ENCODE measurements around the gene MXD3. TPM values are rescaled to one million over a fixed set of nuclear protein-coding genes. Genes with fewer than 3 reads are reported as not detected.

MXD3 gene
- total and polyA plus RNA-seq, 2 experiments from 2014 or later, result 9.9 to 11.6 TPM

DNA sequence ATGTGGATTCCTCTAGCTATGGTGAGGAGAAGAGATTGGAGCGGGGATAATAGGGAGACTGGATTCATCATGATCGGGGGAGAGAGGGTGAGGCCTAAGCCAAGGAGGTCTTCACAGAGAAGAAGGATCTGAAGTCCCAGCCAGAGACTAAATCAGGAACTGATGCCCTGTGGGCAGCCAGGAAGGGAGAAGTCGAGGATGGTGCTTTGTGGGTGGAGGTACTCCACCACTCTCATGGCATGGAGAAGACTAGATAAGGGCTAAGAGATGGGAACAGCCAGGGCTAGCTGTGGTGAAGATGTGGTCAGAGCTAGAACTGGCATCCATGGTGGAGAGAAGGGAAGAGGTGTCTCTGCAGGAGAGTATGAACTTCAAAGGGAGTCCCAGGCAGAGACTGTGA is 43.0 kb upstream of the MXD3 start:
- DNase-seq (ENCODE audit: low spot score), result no peak
- Histone ChIP-seq H3K4me1 (ENCODE audit: insufficient read depth) (peaks cover 6% of the 10 kb centered on the region), H3K27me3 (ENCODE audit: insufficient read depth) (no peaks in the 10 kb centered on the region; the same call in 1 of the 2 replicates), H3K4me2 (no peak overlapping the region), H3F3A (replicated peaks; ENCODE audit: low read depth) (0 out of 2 replicates have a peak, but pooled peaks cover 6% of the 10 kb centered on the region), H4K20me1 (replicated peaks; ENCODE audit: insufficient read depth) (no peaks in the 10 kb centered on the region; the same call in 1 of the 2 replicates), H3K79me2 (replicated peaks; ENCODE audit: insufficient read depth) (peaks cover 17% of the 10 kb centered on the region), H3K4me3 (no peak overlapping the region), H3K36me3 (ENCODE audit: insufficient read depth) (peaks cover 3% of the 10 kb centered on the region; the same call in 1 of the 2 replicates), H3K9me2 (ENCODE audit: insufficient read depth) (peaks cover 4% of the 10 kb centered on the region; the same call in 1 of the 2 replicates), H2AFZ (no peak overlapping the region), H3K27ac (ENCODE audit: low read depth) (no peak overlapping the region)
- Mint-ChIP-seq H3K4me3 (no peak overlapping the region; the same call in 2 of the 3 replicates), H3K27me3 (ENCODE audit: insufficient read depth, low read depth, poor library complexity) (peaks cover 18% of the 10 kb centered on the region), H3K27ac (no peak overlapping the region), H3K4me1 (peaks cover 17% of the 10 kb centered on the region), H3K36me3 (ENCODE audit: low read depth) (peaks cover 4% of the 10 kb centered on the region; the same call in 2 of the 3 replicates), H3K9me3 (no peaks in the 10 kb centered on the region; the same call in 2 of the 3 replicates)
- no peak for ATAC-seq
- TF ChIP-seq JUNB (IDR thresholded peaks at IDR 0.05; ENCODE audit: unreplicated experiment), result no peak
- TF ChIP-seq, protein P1, sequence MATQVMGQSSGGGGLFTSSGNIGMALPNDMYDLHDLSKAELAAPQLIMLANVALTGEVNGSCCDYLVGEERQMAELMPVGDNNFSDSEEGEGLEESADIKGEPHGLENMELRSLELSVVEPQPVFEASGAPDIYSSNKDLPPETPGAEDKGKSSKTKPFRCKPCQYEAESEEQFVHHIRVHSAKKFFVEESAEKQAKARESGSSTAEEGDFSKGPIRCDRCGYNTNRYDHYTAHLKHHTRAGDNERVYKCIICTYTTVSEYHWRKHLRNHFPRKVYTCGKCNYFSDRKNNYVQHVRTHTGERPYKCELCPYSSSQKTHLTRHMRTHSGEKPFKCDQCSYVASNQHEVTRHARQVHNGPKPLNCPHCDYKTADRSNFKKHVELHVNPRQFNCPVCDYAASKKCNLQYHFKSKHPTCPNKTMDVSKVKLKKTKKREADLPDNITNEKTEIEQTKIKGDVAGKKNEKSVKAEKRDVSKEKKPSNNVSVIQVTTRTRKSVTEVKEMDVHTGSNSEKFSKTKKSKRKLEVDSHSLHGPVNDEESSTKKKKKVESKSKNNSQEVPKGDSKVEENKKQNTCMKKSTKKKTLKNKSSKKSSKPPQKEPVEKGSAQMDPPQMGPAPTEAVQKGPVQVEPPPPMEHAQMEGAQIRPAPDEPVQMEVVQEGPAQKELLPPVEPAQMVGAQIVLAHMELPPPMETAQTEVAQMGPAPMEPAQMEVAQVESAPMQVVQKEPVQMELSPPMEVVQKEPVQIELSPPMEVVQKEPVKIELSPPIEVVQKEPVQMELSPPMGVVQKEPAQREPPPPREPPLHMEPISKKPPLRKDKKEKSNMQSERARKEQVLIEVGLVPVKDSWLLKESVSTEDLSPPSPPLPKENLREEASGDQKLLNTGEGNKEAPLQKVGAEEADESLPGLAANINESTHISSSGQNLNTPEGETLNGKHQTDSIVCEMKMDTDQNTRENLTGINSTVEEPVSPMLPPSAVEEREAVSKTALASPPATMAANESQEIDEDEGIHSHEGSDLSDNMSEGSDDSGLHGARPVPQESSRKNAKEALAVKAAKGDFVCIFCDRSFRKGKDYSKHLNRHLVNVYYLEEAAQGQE (IDR thresholded peaks at IDR 0.05; ENCODE audit: unreplicated experiment), result no peak
- TF ChIP-seq, protein P2, sequence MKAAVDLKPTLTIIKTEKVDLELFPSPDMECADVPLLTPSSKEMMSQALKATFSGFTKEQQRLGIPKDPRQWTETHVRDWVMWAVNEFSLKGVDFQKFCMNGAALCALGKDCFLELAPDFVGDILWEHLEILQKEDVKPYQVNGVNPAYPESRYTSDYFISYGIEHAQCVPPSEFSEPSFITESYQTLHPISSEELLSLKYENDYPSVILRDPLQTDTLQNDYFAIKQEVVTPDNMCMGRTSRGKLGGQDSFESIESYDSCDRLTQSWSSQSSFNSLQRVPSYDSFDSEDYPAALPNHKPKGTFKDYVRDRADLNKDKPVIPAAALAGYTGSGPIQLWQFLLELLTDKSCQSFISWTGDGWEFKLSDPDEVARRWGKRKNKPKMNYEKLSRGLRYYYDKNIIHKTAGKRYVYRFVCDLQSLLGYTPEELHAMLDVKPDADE (IDR thresholded peaks at IDR 0.05), result no peak
- no peak for TF ChIP-seq POLR2AphosphoS5 (IDR thresholded peaks at IDR 0.05; ENCODE audit: low read depth)
- no peak for TF ChIP-seq ZNF331 (CRISPR knock-in tag; IDR thresholded peaks at IDR 0.05; ENCODE audit: low read depth)
- TF ChIP-seq, protein P3, sequence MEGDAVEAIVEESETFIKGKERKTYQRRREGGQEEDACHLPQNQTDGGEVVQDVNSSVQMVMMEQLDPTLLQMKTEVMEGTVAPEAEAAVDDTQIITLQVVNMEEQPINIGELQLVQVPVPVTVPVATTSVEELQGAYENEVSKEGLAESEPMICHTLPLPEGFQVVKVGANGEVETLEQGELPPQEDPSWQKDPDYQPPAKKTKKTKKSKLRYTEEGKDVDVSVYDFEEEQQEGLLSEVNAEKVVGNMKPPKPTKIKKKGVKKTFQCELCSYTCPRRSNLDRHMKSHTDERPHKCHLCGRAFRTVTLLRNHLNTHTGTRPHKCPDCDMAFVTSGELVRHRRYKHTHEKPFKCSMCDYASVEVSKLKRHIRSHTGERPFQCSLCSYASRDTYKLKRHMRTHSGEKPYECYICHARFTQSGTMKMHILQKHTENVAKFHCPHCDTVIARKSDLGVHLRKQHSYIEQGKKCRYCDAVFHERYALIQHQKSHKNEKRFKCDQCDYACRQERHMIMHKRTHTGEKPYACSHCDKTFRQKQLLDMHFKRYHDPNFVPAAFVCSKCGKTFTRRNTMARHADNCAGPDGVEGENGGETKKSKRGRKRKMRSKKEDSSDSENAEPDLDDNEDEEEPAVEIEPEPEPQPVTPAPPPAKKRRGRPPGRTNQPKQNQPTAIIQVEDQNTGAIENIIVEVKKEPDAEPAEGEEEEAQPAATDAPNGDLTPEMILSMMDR (conservative IDR thresholded peaks at IDR 0.05; ENCODE audit: low read depth in 2 of 2), result no peak
- TF ChIP-seq EZH2phosphoT487 (IDR thresholded peaks at IDR 0.05; ENCODE audit: unreplicated experiment), result no peak
- TF ChIP-seq STAT1 (IDR thresholded peaks at IDR 0.05; ENCODE audit: unreplicated experiment), result no peak
- no peak for TF ChIP-seq EZH2 (IDR thresholded peaks at IDR 0.05; ENCODE audit: low read depth, unreplicated experiment)
- TF ChIP-seq, protein P4, sequence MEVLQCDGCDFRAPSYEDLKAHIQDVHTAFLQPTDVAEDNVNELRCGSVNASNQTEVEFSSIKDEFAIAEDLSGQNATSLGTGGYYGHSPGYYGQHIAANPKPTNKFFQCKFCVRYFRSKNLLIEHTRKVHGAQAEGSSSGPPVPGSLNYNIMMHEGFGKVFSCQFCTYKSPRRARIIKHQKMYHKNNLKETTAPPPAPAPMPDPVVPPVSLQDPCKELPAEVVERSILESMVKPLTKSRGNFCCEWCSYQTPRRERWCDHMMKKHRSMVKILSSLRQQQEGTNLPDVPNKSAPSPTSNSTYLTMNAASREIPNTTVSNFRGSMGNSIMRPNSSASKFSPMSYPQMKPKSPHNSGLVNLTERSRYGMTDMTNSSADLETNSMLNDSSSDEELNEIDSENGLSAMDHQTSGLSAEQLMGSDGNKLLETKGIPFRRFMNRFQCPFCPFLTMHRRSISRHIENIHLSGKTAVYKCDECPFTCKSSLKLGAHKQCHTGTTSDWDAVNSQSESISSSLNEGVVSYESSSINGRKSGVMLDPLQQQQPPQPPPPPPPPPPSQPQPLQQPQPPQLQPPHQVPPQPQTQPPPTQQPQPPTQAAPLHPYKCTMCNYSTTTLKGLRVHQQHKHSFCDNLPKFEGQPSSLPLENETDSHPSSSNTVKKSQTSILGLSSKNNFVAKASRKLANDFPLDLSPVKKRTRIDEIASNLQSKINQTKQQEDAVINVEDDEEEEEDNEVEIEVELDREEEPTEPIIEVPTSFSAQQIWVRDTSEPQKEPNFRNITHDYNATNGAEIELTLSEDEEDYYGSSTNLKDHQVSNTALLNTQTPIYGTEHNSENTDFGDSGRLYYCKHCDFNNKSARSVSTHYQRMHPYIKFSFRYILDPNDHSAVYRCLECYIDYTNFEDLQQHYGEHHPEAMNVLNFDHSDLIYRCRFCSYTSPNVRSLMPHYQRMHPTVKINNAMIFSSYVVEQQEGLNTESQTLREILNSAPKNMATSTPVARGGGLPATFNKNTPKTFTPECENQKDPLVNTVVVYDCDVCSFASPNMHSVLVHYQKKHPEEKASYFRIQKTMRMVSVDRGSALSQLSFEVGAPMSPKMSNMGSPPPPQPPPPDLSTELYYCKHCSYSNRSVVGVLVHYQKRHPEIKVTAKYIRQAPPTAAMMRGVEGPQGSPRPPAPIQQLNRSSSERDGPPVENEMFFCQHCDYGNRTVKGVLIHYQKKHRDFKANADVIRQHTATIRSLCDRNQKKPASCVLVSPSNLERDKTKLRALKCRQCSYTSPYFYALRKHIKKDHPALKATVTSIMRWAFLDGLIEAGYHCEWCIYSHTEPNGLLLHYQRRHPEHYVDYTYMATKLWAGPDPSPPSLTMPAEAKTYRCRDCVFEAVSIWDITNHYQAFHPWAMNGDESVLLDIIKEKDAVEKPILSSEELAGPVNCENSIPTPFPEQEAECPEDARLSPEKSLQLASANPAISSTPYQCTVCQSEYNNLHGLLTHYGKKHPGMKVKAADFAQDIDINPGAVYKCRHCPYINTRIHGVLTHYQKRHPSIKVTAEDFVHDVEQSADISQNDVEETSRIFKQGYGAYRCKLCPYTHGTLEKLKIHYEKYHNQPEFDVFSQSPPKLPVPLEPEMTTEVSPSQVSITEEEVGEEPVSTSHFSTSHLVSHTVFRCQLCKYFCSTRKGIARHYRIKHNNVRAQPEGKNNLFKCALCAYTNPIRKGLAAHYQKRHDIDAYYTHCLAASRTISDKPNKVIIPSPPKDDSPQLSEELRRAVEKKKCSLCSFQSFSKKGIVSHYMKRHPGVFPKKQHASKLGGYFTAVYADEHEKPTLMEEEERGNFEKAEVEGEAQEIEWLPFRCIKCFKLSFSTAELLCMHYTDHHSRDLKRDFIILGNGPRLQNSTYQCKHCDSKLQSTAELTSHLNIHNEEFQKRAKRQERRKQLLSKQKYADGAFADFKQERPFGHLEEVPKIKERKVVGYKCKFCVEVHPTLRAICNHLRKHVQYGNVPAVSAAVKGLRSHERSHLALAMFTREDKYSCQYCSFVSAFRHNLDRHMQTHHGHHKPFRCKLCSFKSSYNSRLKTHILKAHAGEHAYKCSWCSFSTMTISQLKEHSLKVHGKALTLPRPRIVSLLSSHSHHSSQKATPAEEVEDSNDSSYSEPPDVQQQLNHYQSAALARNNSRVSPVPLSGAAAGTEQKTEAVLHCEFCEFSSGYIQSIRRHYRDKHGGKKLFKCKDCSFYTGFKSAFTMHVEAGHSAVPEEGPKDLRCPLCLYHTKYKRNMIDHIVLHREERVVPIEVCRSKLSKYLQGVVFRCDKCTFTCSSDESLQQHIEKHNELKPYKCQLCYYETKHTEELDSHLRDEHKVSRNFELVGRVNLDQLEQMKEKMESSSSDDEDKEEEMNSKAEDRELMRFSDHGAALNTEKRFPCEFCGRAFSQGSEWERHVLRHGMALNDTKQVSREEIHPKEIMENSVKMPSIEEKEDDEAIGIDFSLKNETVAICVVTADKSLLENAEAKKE (CRISPR knock-in tag; IDR thresholded peaks at IDR 0.05), result no peak
- no peak for TF ChIP-seq CREB1 (CRISPR knock-in tag; IDR thresholded peaks at IDR 0.05; ENCODE audit: low read depth)
- no peak for TF ChIP-seq NANOG (IDR thresholded peaks at IDR 0.05; ENCODE audit: borderline replicate concordance)
- no peak for TF ChIP-seq ZNF114 (CRISPR knock-in tag; IDR thresholded peaks at IDR 0.05)

Measured in GM23338 (cell line).